A549 (cell line): Measurements from ENCODE around the gene PRR20E.

Experiments used
- CEBPB ChIP-seq, 2 experiments: fragments of >200 bp in 1 of 2; sonication (Bioruptor Twin) in 1 of 2; formaldehyde crosslinking in 1 of 2; IDR thresholded peaks; 2 replicates each; pipeline ENCODE4 v1.6.1; 2012 to 2016
- EHMT2 ChIP-seq: fragments of 200-600 bp; sonication (generic); IDR thresholded peaks from 2 replicates; pipeline ENCODE4 v1.6.1; 2016; ENCODE audit warnings: antibody characterized with exemption, low read depth, mild to moderate bottlenecking, moderate library complexity
- POLR2A ChIP-seq: IDR thresholded peaks from 2 replicates; pipeline ENCODE4 v1.6.1; 2012; ENCODE audit warnings: mild to moderate bottlenecking, low read length
- POLR2AphosphoS2 ChIP-seq: conservative IDR thresholded peaks from 2 replicates; pipeline ENCODE4 v1.6.1; 2012; ENCODE audit warnings: low read length, improper control_type of control experiment, inconsistent platforms
- SMC3 ChIP-seq: fragments of >200 bp; sonication (Bioruptor Twin); formaldehyde crosslinking; IDR thresholded peaks from 3 replicates; pipeline ENCODE4 v1.6.1; 2018; ENCODE audit warnings: inconsistent platforms

DNA sequence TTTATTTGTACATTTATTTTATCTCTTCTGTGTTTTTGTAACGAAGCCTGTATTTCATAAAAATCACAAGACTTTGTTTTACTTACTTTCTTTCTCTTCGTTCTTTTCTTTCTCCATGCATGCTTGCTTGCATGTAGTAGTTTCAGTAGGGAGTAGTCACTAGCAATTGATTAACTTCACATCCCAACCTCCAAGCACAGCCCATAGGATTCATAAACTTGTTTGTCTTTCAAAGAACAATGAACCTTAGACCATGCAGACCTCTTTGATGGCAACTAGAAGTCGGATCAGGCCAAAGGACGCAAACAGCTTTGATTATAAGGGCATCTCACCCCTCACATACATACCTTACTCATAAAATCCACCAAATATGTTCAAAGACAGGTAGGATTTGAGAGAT, 29.4 kb upstream of the PRR20E start:
- TF ChIP-seq POLR2A (no peak), CEBPB (IDR thresholded peaks at IDR 0.05) (no peak), POLR2AphosphoS2 (no peak), SMC3 (no peak), EHMT2 (no peak)
